SKM-1 (cell line): ENCODE results near the gene FGFR4.
"Not testable (repeated sequence)": the region's sequence is repeated elsewhere in the genome, so short reads cannot be mapped to it uniquely, and the experiment has no call there.

Experiments
- DNase-seq: peaks from one replicate; lab custom pipeline; 2025; ENCODE audit not compliant: unreplicated experiment; lab: John Stamatoyannopoulos, UW

FGFR4 gene

GRCh38 chr5:177086654-177087397 lies at the start of gene FGFR4:
TSS of gene FGFR4 (plus strand) at chr5:177086915. CDS start at chr5:177089603, 2,688 bp downstream.
- no peak for DNase-seq

GRCh38 chr5:177036921-177037320 lies 49.8 kb upstream of the FGFR4 start:
- DNase-seq = no peak

GRCh38 chr5:177040814-177041420 lies 45.8 kb upstream of the FGFR4 start:
- no peak for DNase-seq

GRCh38 chr5:177041936-177042335 lies 44.8 kb upstream of the FGFR4 start:
- DNase-seq = no peak

GRCh38 chr5:177043114-177043513 lies 43.6 kb upstream of the FGFR4 start:
- DNase-seq = no peak

- no peak for DNase-seq
These were observed 42.8 kb upstream of the FGFR4 start for GRCh38 chr5:177043958-177044357.

- DNase-seq = no peak
These were observed 42.1 kb upstream of the FGFR4 start for GRCh38 chr5:177044641-177045040.

GRCh38 chr5:177045631-177046030 lies 41.1 kb upstream of the FGFR4 start:
- DNase-seq = no peak

GRCh38 chr5:177048531-177048930 lies 38.2 kb upstream of the FGFR4 start:
- not testable (repeated sequence) for DNase-seq

- DNase-seq = no peak
These were observed 37.4 kb upstream of the FGFR4 start for GRCh38 chr5:177049285-177049684.

- DNase-seq = no peak
These were observed 22.0 kb upstream of the FGFR4 start for GRCh38 chr5:177064500-177065277.

- no peak for DNase-seq
These were observed 21.2 kb upstream of the FGFR4 start for GRCh38 chr5:177065491-177065890.

GRCh38 chr5:177066224-177066623 lies 20.5 kb upstream of the FGFR4 start:
- no peak for DNase-seq

- no peak for DNase-seq
These were observed 19.2 kb upstream of the FGFR4 start for GRCh38 chr5:177067503-177067902.

- no peak for DNase-seq
These were observed 16.1 kb upstream of the FGFR4 start for GRCh38 chr5:177070536-177071191.

- peak; percentile 74 for DNase-seq
These were observed 14.9 kb upstream of the FGFR4 start for GRCh38 chr5:177071666-177072385.

- no peak for DNase-seq
These were observed 9.4 kb upstream of the FGFR4 start for GRCh38 chr5:177077335-177077734.

- DNase-seq = no peak
These were observed 7.1 kb upstream of the FGFR4 start for GRCh38 chr5:177079606-177080005.

- DNase-seq = no peak
These were observed 6.5 kb upstream of the FGFR4 start for GRCh38 chr5:177080265-177080664.

GRCh38 chr5:177081859-177082258 lies 4.9 kb upstream of the FGFR4 start:
- no peak for DNase-seq

GRCh38 chr5:177083357-177083756 lies 3.4 kb upstream of the FGFR4 start:
- no peak for DNase-seq
